Right ventricle myocardium inferior (tissue), 1 donor: ENCODE data around the gene FAM25A. TPM values are rescaled to one million over a fixed set of nuclear protein-coding genes. Genes with fewer than 3 reads are reported as not detected.
"Not testable (repeated sequence)": the region's sequence is repeated elsewhere in the genome, so short reads cannot be mapped to it uniquely, and the experiment has no call there.

Source experiments
- ATAC-seq: fragments of 200-7000 bp; cut with Tn5 transposase; one replicate; pipeline ENCODE4 v1.9.1; 2020; ENCODE audit warnings: mild to moderate bottlenecking, moderate library complexity
- DNase-seq: peaks from one replicate; pipeline ENCODE4 v3.0.0; 2021; ENCODE audit errors: missing footprints
- intact Hi-C: fragments of 100-400 bp; cut with DNase I; formaldehyde crosslinking; loops from one replicate; pipeline ENCODE4 v1.11.0; 2022
- total RNA-seq: library from RNA; stranded (reverse); fragmentation: NEBNext Ultra II Directional; extraction: Animal tissue kit (Norgen Biotek cat#: 25700); gene quantifications from one replicate; pipeline ENCODE4 v1.2.1, GENCODE V29; 2021
- donor health status: DM: no; HTN: yes; CAD: no; lungs with severe emphysema.

FAM25A gene
- total RNA-seq, 1 donor from 2014 or later: not detected

GRCh38 chr10:87007124-87007523 is 13.0 kb upstream of the FAM25A start:
- DNase-seq, intact Hi-C loops, ATAC-seq: not testable (repeated sequence)

GRCh38 chr10:87007674-87008073 is 12.4 kb upstream of the FAM25A start:
- intact Hi-C loops, DNase-seq, ATAC-seq: not testable (repeated sequence)

- DNase-seq, ATAC-seq, intact Hi-C loops: not testable (repeated sequence)
Measured at GRCh38 chr10:87008303-87008702, 11.8 kb upstream of the FAM25A start.

- intact Hi-C loops, ATAC-seq, DNase-seq: not testable (repeated sequence)
Measured at GRCh38 chr10:87009134-87009696, 10.9 kb upstream of the FAM25A start.

GRCh38 chr10:87013528-87013927 is 6.6 kb upstream of the FAM25A start:
- DNase-seq, ATAC-seq, intact Hi-C loops: not testable (repeated sequence)

GRCh38 chr10:87014986-87015716 is 4.9 kb upstream of the FAM25A start:
- intact Hi-C loops: not testable (repeated sequence)

GRCh38 chr10:87018127-87018526 is 2.0 kb upstream of the FAM25A start:
- DNase-seq, intact Hi-C loops, ATAC-seq: not testable (repeated sequence)

More at GRCh38 chr10:87014986-87015716, 4.9 kb upstream of the FAM25A start:
- not testable (repeated sequence) for DNase-seq, ATAC-seq

- intact Hi-C loops, ATAC-seq, DNase-seq: not testable (repeated sequence)
Measured at GRCh38 chr10:87019066-87019465, 1.0 kb upstream of the FAM25A start.

GRCh38 chr10:87019504-87019903 is 590 bp upstream of the FAM25A start:
- DNase-seq, ATAC-seq, intact Hi-C loops: not testable (repeated sequence)

GRCh38 chr10:87025285-87025958 is 5.3 kb downstream of the FAM25A start:
- ATAC-seq, intact Hi-C loops, DNase-seq: not testable (repeated sequence)

- intact Hi-C loops, ATAC-seq, DNase-seq: not testable (repeated sequence)
Measured at GRCh38 chr10:87026747-87027508, 6.8 kb downstream of the FAM25A start.

- DNase-seq: not testable (repeated sequence)
Measured at GRCh38 chr10:87030419-87030818, 10.3 kb downstream of the FAM25A start.

GRCh38 chr10:87030912-87031635 is 11.0 kb downstream of the FAM25A start:
- intact Hi-C loops: no loop called here
- DNase-seq (no peak), ATAC-seq (no peak)

More at GRCh38 chr10:87030419-87030818, 10.3 kb downstream of the FAM25A start:
- intact Hi-C loops, ATAC-seq: not testable (repeated sequence)

- ATAC-seq (no peak), DNase-seq (no peak)
- intact Hi-C loops: no loop called here
Measured at GRCh38 chr10:87036623-87037022, 16.5 kb downstream of the FAM25A start.

- intact Hi-C loops: no loop called here
- DNase-seq: no peak
- no peak for ATAC-seq
Measured at GRCh38 chr10:87038286-87038717, 18.2 kb downstream of the FAM25A start.

GRCh38 chr10:87038786-87039185 is 18.7 kb downstream of the FAM25A start:
- ATAC-seq: no peak
- intact Hi-C loops: no loop called here
- DNase-seq: no peak

- DNase-seq, ATAC-seq, intact Hi-C loops: not testable (repeated sequence)
Measured at GRCh38 chr10:87043579-87043978, 23.5 kb downstream of the FAM25A start.

GRCh38 chr10:87045434-87045938 is 25.4 kb downstream of the FAM25A start:
- ATAC-seq (no peak), DNase-seq (no peak)
- intact Hi-C loops: no loop called here
